Calu3 (cell line): ENCODE measurements around the gene SKAP1. TPM values are rescaled to one million over a fixed set of nuclear protein-coding genes. Genes with fewer than 3 reads are reported as not detected.

Experiments
- BruUV-seq: library from RNA; stranded (reverse); fragments of 400-500 nt; replicated peaks from 2 replicates; lab custom pipeline; 2021; lab: Mats Ljungman, UMichigan
- CTCF ChIA-PET: fragments of 300-600 bp; sonication (Branson Sonifier 250); formaldehyde crosslinking; loops from one replicate; lab custom pipeline; 2022; ENCODE audit warnings: antibody characterized with exemption; lab: Charles Lee
- DNase-seq: peaks from one replicate; pipeline ENCODE4 v3.0.0; 2022
- H3K27ac Mint-ChIP-seq: one replicate; pipeline ENCODE4 v1.8.0; 2022; ENCODE audit warnings: mixed read lengths; ENCODE audit not compliant: unreplicated experiment
- H3K27me3 Mint-ChIP-seq: one replicate; pipeline ENCODE4 v1.8.0; 2022; ENCODE audit warnings: mixed read lengths; ENCODE audit not compliant: unreplicated experiment
- H3K36me3 Mint-ChIP-seq: one replicate; pipeline ENCODE4 v1.8.0; 2022; ENCODE audit warnings: mild to moderate bottlenecking, moderate library complexity, mixed read lengths; ENCODE audit not compliant: insufficient read depth, unreplicated experiment
- H3K4me1 Mint-ChIP-seq: one replicate; pipeline ENCODE4 v1.8.0; 2022; ENCODE audit warnings: mild to moderate bottlenecking, low read depth, mixed read lengths; ENCODE audit not compliant: unreplicated experiment
- H3K4me3 Mint-ChIP-seq: one replicate; pipeline ENCODE4 v1.8.0; 2022; ENCODE audit warnings: mild to moderate bottlenecking, low read depth, moderate library complexity, mixed read lengths; ENCODE audit not compliant: unreplicated experiment
- H3K9me3 Mint-ChIP-seq: one replicate; pipeline ENCODE4 v1.8.0; 2022; ENCODE audit warnings: low read depth, mixed read lengths; ENCODE audit not compliant: unreplicated experiment
- CTCF ChIP-seq: fragments of 200-600 bp; IDR thresholded peaks from one replicate; pipeline ENCODE4 v1.8.0; 2022; ENCODE audit warnings: antibody characterized with exemption; ENCODE audit not compliant: unreplicated experiment
- intact Hi-C: fragments of 100-400 bp; cut with micrococcal nuclease; formaldehyde crosslinking; loops from one replicate; pipeline ENCODE4 v1.10.0; 2022; ENCODE audit not compliant: unreplicated experiment
- total RNA-seq: library from RNA; stranded (reverse); gene quantifications from 2 replicates; pipeline ENCODE4 v1.2.3, GENCODE V29; 2022

SKAP1 gene
- total RNA-seq, 1 experiment from 2014 or later: 4.4 TPM

GRCh38 chr17:48149787-48150463, 280.1 kb downstream of the SKAP1 start:
- DNase-seq: no peak
- no TSS peak for BruUV-seq
- Mint-ChIP-seq H3K4me3 (no peak overlapping the region), H3K9me3 (no peaks in the 10 kb centered on the region), H3K27me3 (peaks cover 17% of the 10 kb centered on the region), H3K36me3 (no peaks in the 10 kb centered on the region), H3K27ac (no peak overlapping the region), H3K4me1 (peaks cover 15% of the 10 kb centered on the region)
- intact Hi-C loops: no loop called here
- CTCF ChIA-PET: interaction anchor here (1.5 kb wide), 1 partner anchor 13 kb away, joined by 3 read pairs; no protein-coding TSS in a partner anchor
- TF ChIP-seq CTCF: no peak

- no peak for DNase-seq
- Mint-ChIP-seq H3K27me3 (peaks cover 17% of the 10 kb centered on the region), H3K4me3 (no peak overlapping the region), H3K9me3 (no peaks in the 10 kb centered on the region), H3K27ac (no peak overlapping the region), H3K4me1 (peaks cover 9% of the 10 kb centered on the region), H3K36me3 (no peaks in the 10 kb centered on the region)
- intact Hi-C loops: no loop called here
- CTCF ChIA-PET: interaction anchor here (0.9 to 1.5 kb wide), 2 partner anchors 9 to 14 kb away, joined by 3 to 4 read pairs; no protein-coding TSS in a partner anchor
- no TSS peak for BruUV-seq
- no peak for TF ChIP-seq CTCF
Observed at GRCh38 chr17:48148854-48149786, 280.9 kb downstream of the SKAP1 start.

- Mint-ChIP-seq H3K9me3 (no peaks in the 10 kb centered on the region), H3K27ac (no peak overlapping the region), H3K4me3 (no peak overlapping the region), H3K4me1 (no peaks in the 10 kb centered on the region), H3K36me3 (no peaks in the 10 kb centered on the region), H3K27me3 (peaks cover 17% of the 10 kb centered on the region)
- CTCF ChIA-PET: interaction anchor here (0.9 kb wide), 1 partner anchor 10 kb away, joined by 4 read pairs; no protein-coding TSS in a partner anchor
- no peak for TF ChIP-seq CTCF
- DNase-seq: no peak
- no TSS peak for BruUV-seq
- intact Hi-C loops: no loop called here
Observed at GRCh38 chr17:48148029-48148770, 281.8 kb downstream of the SKAP1 start.
